Measurements from ENCODE around the gene PRUNE2.

PRUNE2 gene

GRCh38 chr9:76624391-76625048 is 281.4 kb downstream of the PRUNE2 start:
- no peak for DNase-seq (ENCODE audit: low read depth)

GRCh38 chr9:76620996-76621395 is 284.9 kb downstream of the PRUNE2 start:
- DNase-seq (ENCODE audit: low read depth) = no peak

GRCh38 chr9:76620581-76620980 is 285.3 kb downstream of the PRUNE2 start:
- no peak for DNase-seq (ENCODE audit: low read depth)

GRCh38 chr9:76619640-76620039 is 286.3 kb downstream of the PRUNE2 start:
- no peak for DNase-seq (ENCODE audit: low read depth)

GRCh38 chr9:76619197-76619596 is 286.7 kb downstream of the PRUNE2 start:
- no peak for DNase-seq (ENCODE audit: low read depth)

GRCh38 chr9:76618762-76619161 is 287.2 kb downstream of the PRUNE2 start:
- no peak for DNase-seq (ENCODE audit: low read depth)

GRCh38 chr9:76617497-76618175 is 288.3 kb downstream of the PRUNE2 start:
- DNase-seq (ENCODE audit: low read depth) = no peak

GRCh38 chr9:76616780-76617179 is 289.1 kb downstream of the PRUNE2 start:
- no peak for DNase-seq (ENCODE audit: low read depth)

GRCh38 chr9:76615177-76615603 is 290.7 kb downstream of the PRUNE2 start:
- no peak for DNase-seq (ENCODE audit: low read depth)

- no peak for DNase-seq (ENCODE audit: low read depth)
Measured at GRCh38 chr9:76613974-76614373, 291.9 kb downstream of the PRUNE2 start.

GRCh38 chr9:76613150-76613781 is 292.6 kb downstream of the PRUNE2 start:
- DNase-seq (ENCODE audit: low read depth) = no peak

GRCh38 chr9:76610011-76610352 is 295.9 kb downstream of the PRUNE2 start:
- DNase-seq (ENCODE audit: low read depth) = no peak

GRCh38 chr9:76609285-76610010 is 296.5 kb downstream of the PRUNE2 start:
- no peak for DNase-seq (ENCODE audit: low read depth)

GRCh38 chr9:76608575-76609273 is 297.2 kb downstream of the PRUNE2 start:
- DNase-seq (ENCODE audit: low read depth) = no peak

- DNase-seq (ENCODE audit: low read depth) = no peak
Measured at GRCh38 chr9:76607730-76608436, 298.0 kb downstream of the PRUNE2 start.

- no peak for DNase-seq (ENCODE audit: low read depth)
Measured at GRCh38 chr9:76605321-76605900, 300.5 kb downstream of the PRUNE2 start.

- DNase-seq (ENCODE audit: low read depth) = no peak
Measured at GRCh38 chr9:76603931-76604570, 301.9 kb downstream of the PRUNE2 start.

GRCh38 chr9:76603448-76603895 is 302.4 kb downstream of the PRUNE2 start:
- no peak for DNase-seq (ENCODE audit: low read depth)

- no peak for DNase-seq (ENCODE audit: low read depth)
Measured at GRCh38 chr9:76602199-76602598, 303.7 kb downstream of the PRUNE2 start.

- DNase-seq (ENCODE audit: low read depth) = no peak
Measured at GRCh38 chr9:76600007-76600615, 305.8 kb downstream of the PRUNE2 start.

Data from stimulated activated CD8-positive, alpha-beta memory T cell treated with anti-CD3 and anti-CD28 coated beads, Interleukin-15, amount 100 ng/mL, for 1 hour (primary cell).